DMS53 treated with DMSO at 0.1 percent for 48 hours (cell line): ENCODE measurements around the gene RPTOR.

ENCODE experiments used
- DNase-seq: peaks from one replicate; lab custom pipeline; 2025; ENCODE audit not compliant: unreplicated experiment; lab: John Stamatoyannopoulos, UW

The RPTOR gene

GRCh38 chr17:80962356-80963329 lies 418.0 kb downstream of the RPTOR start:
- no peak for DNase-seq

GRCh38 chr17:80963812-80964543 lies 419.3 kb downstream of the RPTOR start:
- DNase-seq, result no peak

GRCh38 chr17:80964544-80964856 lies 419.9 kb downstream of the RPTOR start:
- DNase-seq, result no peak

- no peak for DNase-seq
These were observed 420.4 kb downstream of the RPTOR start for GRCh38 chr17:80964859-80965580.

- DNase-seq, result no peak
These were observed 421.0 kb downstream of the RPTOR start for GRCh38 chr17:80965606-80966005.

GRCh38 chr17:80967404-80967872 lies 422.8 kb downstream of the RPTOR start:
- no peak for DNase-seq

GRCh38 chr17:80968602-80969029 lies 424.0 kb downstream of the RPTOR start:
- DNase-seq, result peak; percentile 50

GRCh38 chr17:80969030-80969673 lies 424.5 kb downstream of the RPTOR start:
- no peak for DNase-seq

- DNase-seq, result no peak
These were observed 425.0 kb downstream of the RPTOR start for GRCh38 chr17:80969674-80970043.

GRCh38 chr17:80970044-80970761 lies 425.6 kb downstream of the RPTOR start:
- DNase-seq, result peak; percentile 33

GRCh38 chr17:80970762-80971703 lies 426.4 kb downstream of the RPTOR start:
- no peak for DNase-seq

- no peak for DNase-seq
These were observed 427.2 kb downstream of the RPTOR start for GRCh38 chr17:80971704-80972304.

- no peak for DNase-seq
These were observed 432.1 kb downstream of the RPTOR start for GRCh38 chr17:80976701-80977100.

- no peak for DNase-seq
These were observed 432.5 kb downstream of the RPTOR start for GRCh38 chr17:80977172-80977571.

GRCh38 chr17:80978499-80979497 lies 434.2 kb downstream of the RPTOR start:
- DNase-seq, result no peak

- no peak for DNase-seq
These were observed 435.1 kb downstream of the RPTOR start for GRCh38 chr17:80979547-80980378.
